SU-DHL-6 (cell line): ENCODE results near the gene ATOSA.

ENCODE experiments used
- H2AFZ ChIP-seq: fragments of 200-600 bp; sonication (generic); 2 replicates; pipeline ENCODE4 v1.6.1; 2014; ENCODE audit warnings: low read depth, mild to moderate bottlenecking, moderate library complexity, mixed read lengths, antibody characterized with exemption, low read length; ENCODE audit not compliant: severe bottlenecking
- H3F3A ChIP-seq: fragments of 200-600 bp; shearing (Covaris generic); 2 replicates; pipeline ENCODE4 v1.6.0; 2016; ENCODE audit warnings: antibody characterized with exemption, mild to moderate bottlenecking; ENCODE audit not compliant: insufficient read depth
- H3K27ac ChIP-seq: fragments of 200-600 bp; sonication (generic); 2 replicates; pipeline ENCODE4 v1.5.1; 2016; ENCODE audit warnings: low read depth, mild to moderate bottlenecking, low read length, moderate library complexity, mixed read lengths
- H3K27me3 ChIP-seq: fragments of 200-600 bp; sonication (generic), shearing (Covaris generic); 2 replicates; pipeline ENCODE4 v1.6.0; 2014; ENCODE audit warnings: mild to moderate bottlenecking, low read length
- H3K36me3 ChIP-seq: fragments of 200-600 bp; sonication (generic); 2 replicates; pipeline ENCODE4 v1.6.1; 2014; ENCODE audit warnings: mild to moderate bottlenecking, low read length, mixed read lengths
- H3K4me2 ChIP-seq: fragments of 300-600, 200-600 bp; shearing (Covaris generic), sonication (generic); 2 replicates; pipeline ENCODE4 v1.6.0; 2014; ENCODE audit warnings: low read length, low read depth, mild to moderate bottlenecking; ENCODE audit not compliant: poor library complexity, severe bottlenecking
- H3K4me3 ChIP-seq: fragments of 200-600 bp; sonication (generic); 2 replicates; pipeline ENCODE4 v1.5.1; 2014; ENCODE audit warnings: antibody characterized with exemption, low read length, mild to moderate bottlenecking, mixed read lengths; ENCODE audit not compliant: insufficient read depth, poor library complexity, severe bottlenecking
- H3K79me2 ChIP-seq: fragments of 200-600 bp; sonication (generic); 2 replicates; pipeline ENCODE4 v1.6.1; 2014; ENCODE audit warnings: mild to moderate bottlenecking, low read length, moderate library complexity; ENCODE audit not compliant: insufficient read depth
- H3K9ac ChIP-seq: fragments of 200-600 bp; sonication (generic); 2 replicates; pipeline ENCODE4 v1.7.0; 2014; ENCODE audit warnings: mild to moderate bottlenecking, low read length
- H3K9me2 ChIP-seq: fragments of 200-600 bp; sonication (generic); replicated peaks from 2 replicates; pipeline ENCODE4 v1.6.1; 2014; ENCODE audit warnings: low read length; ENCODE audit not compliant: insufficient read depth
- H3K9me3 ChIP-seq: fragments of 200-600 bp; sonication (generic); 2 replicates; pipeline ENCODE4 v1.6.1; 2014; ENCODE audit warnings: low read length, mixed read lengths; ENCODE audit not compliant: insufficient read depth
- H4K20me1 ChIP-seq: fragments of 200-600 bp; sonication (generic); 2 replicates; pipeline ENCODE4 v1.6.1; 2014; ENCODE audit warnings: low read depth, mild to moderate bottlenecking, antibody characterized with exemption, low read length, moderate library complexity, mixed read lengths
- CTCF ChIP-seq: fragments of 200-600 bp; sonication (generic); IDR thresholded peaks from one replicate; pipeline ENCODE4 v1.5.1; 2017; ENCODE audit warnings: antibody characterized with exemption, mild to moderate bottlenecking, low read length, moderate library complexity; ENCODE audit not compliant: insufficient read depth, poor library complexity, severe bottlenecking
- EZH2phosphoT487 ChIP-seq: fragments of 200-600 bp; sonication (generic), shearing (Covaris generic); conservative IDR thresholded peaks from 2 replicates; pipeline ENCODE4 v1.6.1; 2018; ENCODE audit warnings: mild to moderate bottlenecking, antibody characterized with exemption, low read length, moderate library complexity, mixed read lengths

Gene ATOSA

GRCh38 chr15:52652984-52653383 is 26.2 kb downstream of the ATOSA start:
- no peak overlapping the region for H3K4me2 ChIP-seq

GRCh38 chr15:52652286-52652685 is 26.9 kb downstream of the ATOSA start:
- no peaks in the 10 kb centered on the region for H3K9me3 ChIP-seq
- H3K36me3 ChIP-seq, result peaks cover 60% of the 10 kb centered on the region
- H3K9me2 ChIP-seq, result no peaks in the 10 kb centered on the region
- H4K20me1 ChIP-seq, result 0 out of 2 replicates have a peak, but pooled peaks cover 2% of the 10 kb centered on the region
- H3K4me3 ChIP-seq, result no peak overlapping the region
- no peak overlapping the region for H3K4me2 ChIP-seq
- no peak overlapping the region for H3K9ac ChIP-seq
- H3F3A ChIP-seq, result peaks cover 15% of the 10 kb centered on the region; the same call in 1 of the 2 replicates
- H2AFZ ChIP-seq, result no peak overlapping the region
- H3K27ac ChIP-seq, result no peak overlapping the region
- TF ChIP-seq CTCF (no peak), EZH2phosphoT487 (no peak)
- H3K79me2 ChIP-seq, result peaks cover 36% of the 10 kb centered on the region
- H3K27me3 ChIP-seq, result no peaks in the 10 kb centered on the region

More at GRCh38 chr15:52652984-52653383, 26.2 kb downstream of the ATOSA start:
- Histone ChIP-seq H3K4me3 (no peak overlapping the region), H3K9me2 (no peaks in the 10 kb centered on the region), H3K27ac (no peak overlapping the region), H2AFZ (no peak overlapping the region), H3K9me3 (no peaks in the 10 kb centered on the region), H3K27me3 (no peaks in the 10 kb centered on the region), H3K9ac (no peak overlapping the region), H3K79me2 (peaks cover 41% of the 10 kb centered on the region), H4K20me1 (no peaks in the 10 kb centered on the region), H3F3A (peaks cover 15% of the 10 kb centered on the region), H3K36me3 (peaks cover 61% of the 10 kb centered on the region)
- no peak for TF ChIP-seq CTCF

- Histone ChIP-seq H4K20me1 (0 out of 2 replicates have a peak, but pooled peaks cover 2% of the 10 kb centered on the region), H3F3A (peaks cover 15% of the 10 kb centered on the region; the same call in 1 of the 2 replicates), H3K4me2 (no peak overlapping the region), H3K9ac (no peak overlapping the region), H3K79me2 (peaks cover 35% of the 10 kb centered on the region), H3K27me3 (no peaks in the 10 kb centered on the region), H3K36me3 (peaks cover 56% of the 10 kb centered on the region), H3K9me3 (no peaks in the 10 kb centered on the region), H3K27ac (no peak overlapping the region), H2AFZ (no peak overlapping the region), H3K9me2 (no peaks in the 10 kb centered on the region), H3K4me3 (no peak overlapping the region)
- TF ChIP-seq CTCF (no peak), EZH2phosphoT487 (no peak)
Measured at GRCh38 chr15:52651868-52652267, 27.3 kb downstream of the ATOSA start.

GRCh38 chr15:52651114-52651513 is 28.1 kb downstream of the ATOSA start:
- Histone ChIP-seq H3K9ac (no peak overlapping the region), H3K4me3 (no peak overlapping the region)
- TF ChIP-seq CTCF (no peak), EZH2phosphoT487 (no peak)

More at GRCh38 chr15:52651114-52651513, 28.1 kb downstream of the ATOSA start:
- Histone ChIP-seq H3K27ac (no peak overlapping the region), H2AFZ (no peak overlapping the region), H4K20me1 (0 out of 2 replicates have a peak, but pooled peaks cover 2% of the 10 kb centered on the region), H3K9me2 (no peaks in the 10 kb centered on the region), H3K79me2 (peaks cover 32% of the 10 kb centered on the region), H3K9me3 (no peaks in the 10 kb centered on the region), H3K4me2 (no peak overlapping the region), H3K27me3 (no peaks in the 10 kb centered on the region), H3F3A (peaks cover 15% of the 10 kb centered on the region; the same call in 1 of the 2 replicates), H3K36me3 (peaks cover 49% of the 10 kb centered on the region)
